CD4-positive, alpha-beta memory T cell (primary cell): ENCODE measurements around the gene MAPKAPK3. TPM values are rescaled to one million over a fixed set of nuclear protein-coding genes. Genes with fewer than 3 reads are reported as not detected.

Source experiments
- CTCF ChIA-PET: fragments of 350-600 bp; sonication (Branson Sonifier 250); formaldehyde crosslinking; loops from one replicate; lab custom pipeline; 2021; ENCODE audit warnings: inconsistent platforms; ENCODE audit not compliant: partially characterized antibody; lab: Charles Lee
- POLR2A ChIA-PET: fragments of 350-600 bp; sonication (Branson Sonifier 250); formaldehyde crosslinking; loops from one replicate; lab custom pipeline; 2021; ENCODE audit not compliant: partially characterized antibody; lab: Charles Lee
- DNase-seq, 5 donors: peaks; one replicate each; pipeline versions ENCODE4 v3.0.0 to v3.0.0-alpha.2; 2020 to 2022; ENCODE audit warnings: mixed read lengths in 1 of 5
- H3K27ac ChIP-seq: one replicate; pipeline ENCODE4 v1.7.0; 2013; ENCODE audit warnings: low read depth, low read length
- H3K27me3 ChIP-seq: 2 replicates; pipeline ENCODE4 v1.7.0; 2013; ENCODE audit warnings: mild to moderate bottlenecking, low read length, moderate library complexity; ENCODE audit not compliant: insufficient read depth
- H3K36me3 ChIP-seq: 2 replicates; pipeline ENCODE4 v1.7.0; 2013; ENCODE audit warnings: mild to moderate bottlenecking, low read length, moderate library complexity; ENCODE audit not compliant: insufficient read depth
- H3K4me1 ChIP-seq: 2 replicates; pipeline ENCODE4 v1.7.0; 2013; ENCODE audit warnings: mild to moderate bottlenecking, low read length, moderate library complexity; ENCODE audit not compliant: insufficient read depth
- H3K4me3 ChIP-seq, 2 donors: one replicate each; pipeline ENCODE4 v1.7.0; 2013; ENCODE audit warnings: low read length in 2 of 2, mild to moderate bottlenecking in 1 of 2
- H3K9me3 ChIP-seq, 2 donors: one replicate each; pipeline ENCODE4 v1.7.0; 2013; ENCODE audit warnings: low read length in 2 of 2, control low read depth in 1 of 2; ENCODE audit not compliant: control insufficient read depth in 1 of 2
- H3K27ac Mint-ChIP-seq, 7 donors: one replicate each; pipeline ENCODE4 v1.8.0; 2020 to 2021; ENCODE audit warnings: mixed read lengths in 7 of 7, mild to moderate bottlenecking in 6 of 7, inconsistent platforms in 3 of 7, moderate library complexity in 3 of 7
- H3K27me3 Mint-ChIP-seq, 2 donors: one replicate each; pipeline ENCODE4 v1.8.0; 2020 to 2021; ENCODE audit warnings: mixed read lengths in 2 of 2
- H3K36me3 Mint-ChIP-seq, 2 donors: one replicate each; pipeline ENCODE4 v1.8.0; 2020 to 2021; ENCODE audit warnings: mixed read lengths in 2 of 2, inconsistent platforms in 1 of 2, mild to moderate bottlenecking in 1 of 2
- H3K4me1 Mint-ChIP-seq, 4 donors: one replicate each; pipeline ENCODE4 v1.8.0; 2020 to 2021; ENCODE audit warnings: mixed read lengths in 4 of 4, mild to moderate bottlenecking in 1 of 4
- H3K4me3 Mint-ChIP-seq, 8 donors: one replicate each; pipeline ENCODE4 v1.8.0; 2020 to 2021; ENCODE audit warnings: mixed read lengths in 8 of 8, mild to moderate bottlenecking in 7 of 8, moderate library complexity in 6 of 8, inconsistent platforms in 3 of 8
- H3K9me3 Mint-ChIP-seq, 8 donors: one replicate each; pipeline ENCODE4 v1.8.0; 2020 to 2021; ENCODE audit warnings: mixed read lengths in 8 of 8, mild to moderate bottlenecking in 5 of 8, inconsistent platforms in 3 of 8, moderate library complexity in 1 of 8
- intact Hi-C: fragments of 100-400 bp; cut with micrococcal nuclease; formaldehyde crosslinking; loops from one replicate; pipeline ENCODE4 v1.15.1; 2023
- polyA plus RNA-seq, 2 donors: library from polyadenylated mRNA; unstranded; fragments of 300-500 nt; fragmentation: Illumina TruSeq; gene quantifications; one replicate each; pipeline ENCODE4 v1.2.3, GENCODE V29; 2021
- total RNA-seq, 2 experiments: library from RNA; stranded (reverse); gene quantifications; one replicate each; pipeline ENCODE4 v1.2.3, GENCODE V29; 2021

MAPKAPK3 gene
- total and polyA plus RNA-seq, 4 experiments from 2014 or later: 36.4 to 93.2 (median 55.6) TPM

GRCh38 chr3:50622881-50623280, 5.9 kb downstream of the MAPKAPK3 start:
- no peaks in the 10 kb centered on the region for H3K36me3 ChIP-seq
- peak overlapping the region in 2 of 8 donors; percentile 31 to 80 for H3K4me3 Mint-ChIP-seq
- DNase-seq: no peak
- ChIA-PET POLR2A (interaction anchor here (1.3 to 3.3 kb wide), 3 partner anchors 9 to 54 kb away, joined by 4 to 11 read pairs (median 10); partner anchors contain the start of gene HEMK1), CTCF (interaction anchor here (1.0 to 18.9 kb wide), 8 partner anchors 8 to 349 kb away, joined by 3 to 375 read pairs (median 4); partner anchors contain the start of gene MAPKAPK3)
- H3K9me3 Mint-ChIP-seq: no peaks in the 10 kb centered on the region
- peak overlapping the region; percentile 47 for H3K27ac ChIP-seq
- no peaks in the 10 kb centered on the region for H3K27me3 ChIP-seq
- peaks cover 0 to 37% of the 10 kb centered on the region in 2 donors for H3K36me3 Mint-ChIP-seq
- intact Hi-C loops: no loop called here
- H3K4me1 ChIP-seq: peaks cover 99% of the 10 kb centered on the region
- H3K27ac Mint-ChIP-seq: peak overlapping the region; percentile 71 to 91 (median 90)
- no peaks in the 10 kb centered on the region for H3K9me3 ChIP-seq
- no peaks in the 10 kb centered on the region for H3K27me3 Mint-ChIP-seq
- H3K4me1 Mint-ChIP-seq: peaks cover 66 to 97% (median 84%) of the 10 kb centered on the region in 4 donors
- no peak overlapping the region for H3K4me3 ChIP-seq

GRCh38 chr3:50623840-50624474, 7.0 kb downstream of the MAPKAPK3 start:
- H3K27me3 Mint-ChIP-seq: no peaks in the 10 kb centered on the region
- no peaks in the 10 kb centered on the region for H3K9me3 Mint-ChIP-seq
- H3K36me3 ChIP-seq: peaks cover 4% of the 10 kb centered on the region
- H3K4me3 Mint-ChIP-seq: peak overlapping the region; percentile 60 to 83 (median 73)
- ChIA-PET CTCF (interaction anchor here (1.1 to 18.9 kb wide), 5 partner anchors 9 to 82 kb away, joined by 3 to 375 read pairs (median 8); partner anchors contain the start of gene MAPKAPK3), POLR2A (interaction anchor here (0.6 to 3.3 kb wide), 9 partner anchors 8 to 55 kb away, joined by 3 to 11 read pairs (median 4); partner anchors contain the start of genes CISH and HEMK1)
- H3K4me3 ChIP-seq: peak overlapping the region in 1 of 2 donors; percentile 47
- H3K27ac ChIP-seq: peak overlapping the region; percentile 47
- H3K36me3 Mint-ChIP-seq: peaks cover 0 to 41% of the 10 kb centered on the region in 2 donors
- H3K4me1 Mint-ChIP-seq: peaks cover 69 to 97% (median 87%) of the 10 kb centered on the region in 4 donors
- DNase-seq: peak in 4 of 5 donors; percentile 40 to 53 (median 50)
- intact Hi-C loops: no loop called here
- peak overlapping the region; percentile 85 to 92 (median 91) for H3K27ac Mint-ChIP-seq
- no peaks in the 10 kb centered on the region for H3K9me3 ChIP-seq
- H3K4me1 ChIP-seq: peaks cover 99% of the 10 kb centered on the region
- H3K27me3 ChIP-seq: no peaks in the 10 kb centered on the region

GRCh38 chr3:50624634-50625033, 7.7 kb downstream of the MAPKAPK3 start:
- POLR2A ChIA-PET: interaction anchor here (1.3 to 3.3 kb wide), 6 partner anchors 9 to 32 kb away, joined by 4 to 11 read pairs (median 4); partner anchors contain the start of gene CISH

GRCh38 chr3:50625231-50626182, 8.6 kb downstream of the MAPKAPK3 start:
- Mint-ChIP-seq H3K4me3 (peak overlapping the region in 6 of 8 donors; percentile 22 to 80 (median 52)), H3K4me1 (peaks cover 64 to 97% (median 82%) of the 10 kb centered on the region in 4 donors), H3K27me3 (no peaks in the 10 kb centered on the region), H3K9me3 (no peaks in the 10 kb centered on the region), H3K36me3 (peaks cover 0 to 39% of the 10 kb centered on the region in 2 donors), H3K27ac (peak overlapping the region; percentile 36 to 91 (median 90))
- Histone ChIP-seq H3K4me1 (peaks cover 99% of the 10 kb centered on the region), H3K9me3 (no peaks in the 10 kb centered on the region), H3K27me3 (no peaks in the 10 kb centered on the region), H3K36me3 (peaks cover 5% of the 10 kb centered on the region), H3K27ac (peak overlapping the region; percentile 4), H3K4me3 (no peak overlapping the region)
- intact Hi-C loops: no loop called here
- POLR2A ChIA-PET: interaction anchor here (0.8 to 3.3 kb wide), 4 partner anchors 12 to 28 kb away, joined by 3 to 11 read pairs (median 6); no protein-coding TSS in a partner anchor
- CTCF ChIA-PET: interaction anchor here (1.3 to 18.9 kb wide), 3 partner anchors 11 to 27 kb away, joined by 5 to 375 read pairs (median 25); partner anchors contain the start of gene MAPKAPK3
- no peak for DNase-seq

More at GRCh38 chr3:50624634-50625033, 7.7 kb downstream of the MAPKAPK3 start:
- peak overlapping the region; percentile 47 for H3K27ac ChIP-seq
- intact Hi-C loops: no loop called here
- H3K36me3 ChIP-seq: peaks cover 5% of the 10 kb centered on the region
- Mint-ChIP-seq H3K36me3 (peaks cover 0 to 43% of the 10 kb centered on the region in 2 donors), H3K4me3 (peak overlapping the region; percentile 52 to 83 (median 72)), H3K27ac (peak overlapping the region in 6 of 7 donors; percentile 85 to 92 (median 91)), H3K9me3 (no peaks in the 10 kb centered on the region), H3K27me3 (no peaks in the 10 kb centered on the region), H3K4me1 (peaks cover 67 to 97% (median 83%) of the 10 kb centered on the region in 4 donors)
- no peaks in the 10 kb centered on the region for H3K9me3 ChIP-seq
- H3K4me3 ChIP-seq: peak overlapping the region in 1 of 2 donors; percentile 47
- no peak for DNase-seq
- H3K27me3 ChIP-seq: no peaks in the 10 kb centered on the region
- CTCF ChIA-PET: interaction anchor here (1.1 to 18.9 kb wide), 4 partner anchors 10 to 82 kb away, joined by 3 to 375 read pairs (median 16); partner anchors contain the start of gene MAPKAPK3
- H3K4me1 ChIP-seq: peaks cover 99% of the 10 kb centered on the region

GRCh38 chr3:50626401-50626800, 9.4 kb downstream of the MAPKAPK3 start:
- CTCF ChIA-PET: interaction anchor here (1.3 to 18.9 kb wide), 4 partner anchors 10 to 346 kb away, joined by 3 to 375 read pairs (median 15); partner anchors contain the start of gene MAPKAPK3
- peaks cover 0 to 39% of the 10 kb centered on the region in 2 donors for H3K36me3 Mint-ChIP-seq
- Histone ChIP-seq H3K4me3 (no peak overlapping the region), H3K36me3 (peaks cover 5% of the 10 kb centered on the region), H3K4me1 (peaks cover 100% of the 10 kb centered on the region), H3K9me3 (no peaks in the 10 kb centered on the region), H3K27me3 (no peaks in the 10 kb centered on the region), H3K27ac (no peak overlapping the region)
- H3K4me1 Mint-ChIP-seq: peaks cover 69 to 99% (median 84%) of the 10 kb centered on the region in 4 donors
- H3K27me3 Mint-ChIP-seq: no peaks in the 10 kb centered on the region
- POLR2A ChIA-PET: interaction anchor here (0.6 to 0.8 kb wide), 4 partner anchors 10 to 57 kb away, joined by 3 to 5 read pairs (median 3); partner anchors contain the start of genes HEMK1 and MAPKAPK3
- H3K27ac Mint-ChIP-seq: peak overlapping the region in 4 of 7 donors; percentile 37 to 90 (median 71)
- intact Hi-C loops: no loop called here
- no peaks in the 10 kb centered on the region for H3K9me3 Mint-ChIP-seq
- no peak for DNase-seq
- peak overlapping the region in 2 of 8 donors; percentile 19 to 33 for H3K4me3 Mint-ChIP-seq

GRCh38 chr3:50627407-50628051, 10.6 kb downstream of the MAPKAPK3 start:
- Mint-ChIP-seq H3K36me3 (peaks cover 0 to 40% of the 10 kb centered on the region in 2 donors), H3K9me3 (no peaks in the 10 kb centered on the region), H3K27ac (peak overlapping the region in 6 of 7 donors; percentile 8 to 88 (median 72)), H3K4me3 (peak overlapping the region in 3 of 8 donors; percentile 25 to 44 (median 29)), H3K4me1 (peaks cover 74 to 100% (median 88%) of the 10 kb centered on the region in 4 donors), H3K27me3 (no peaks in the 10 kb centered on the region)
- CTCF ChIA-PET: interaction anchor here (1.3 to 18.9 kb wide), 4 partner anchors 10 to 344 kb away, joined by 3 to 375 read pairs (median 8); no protein-coding TSS in a partner anchor
- no peaks in the 10 kb centered on the region for H3K27me3 ChIP-seq
- DNase-seq: no peak
- POLR2A ChIA-PET: interaction anchor here (1.0 to 2.2 kb wide), 2 partner anchors 11 to 58 kb away, joined by 5 to 15 read pairs; partner anchors contain the start of genes HEMK1 and MAPKAPK3
- no peak overlapping the region for H3K4me3 ChIP-seq
- peaks cover 100% of the 10 kb centered on the region for H3K4me1 ChIP-seq
- H3K27ac ChIP-seq: no peak overlapping the region
- intact Hi-C loops: no loop called here
- no peaks in the 10 kb centered on the region for H3K9me3 ChIP-seq
- H3K36me3 ChIP-seq: peaks cover 5% of the 10 kb centered on the region
